Dermis blood vessel endothelial cell (primary cell): ENCODE results near the gene TUT7. TPM values are rescaled to one million over a fixed set of nuclear protein-coding genes. Genes with fewer than 3 reads are reported as not detected.
"Not testable (repeated sequence)": the region's sequence is repeated elsewhere in the genome, so short reads cannot be mapped to it uniquely, and the experiment has no call there.

ENCODE experiments used
- DNase-seq: peaks from one replicate; pipeline ENCODE4 v3.0.0; 2010
- total RNA-seq: library from RNA; depleted of rRNA; stranded (reverse); fragments of >200 nt; gene quantifications from 2 replicates; pipeline ENCODE4 v1.2.3, GENCODE V29; 2014

TUT7 gene, protein sequence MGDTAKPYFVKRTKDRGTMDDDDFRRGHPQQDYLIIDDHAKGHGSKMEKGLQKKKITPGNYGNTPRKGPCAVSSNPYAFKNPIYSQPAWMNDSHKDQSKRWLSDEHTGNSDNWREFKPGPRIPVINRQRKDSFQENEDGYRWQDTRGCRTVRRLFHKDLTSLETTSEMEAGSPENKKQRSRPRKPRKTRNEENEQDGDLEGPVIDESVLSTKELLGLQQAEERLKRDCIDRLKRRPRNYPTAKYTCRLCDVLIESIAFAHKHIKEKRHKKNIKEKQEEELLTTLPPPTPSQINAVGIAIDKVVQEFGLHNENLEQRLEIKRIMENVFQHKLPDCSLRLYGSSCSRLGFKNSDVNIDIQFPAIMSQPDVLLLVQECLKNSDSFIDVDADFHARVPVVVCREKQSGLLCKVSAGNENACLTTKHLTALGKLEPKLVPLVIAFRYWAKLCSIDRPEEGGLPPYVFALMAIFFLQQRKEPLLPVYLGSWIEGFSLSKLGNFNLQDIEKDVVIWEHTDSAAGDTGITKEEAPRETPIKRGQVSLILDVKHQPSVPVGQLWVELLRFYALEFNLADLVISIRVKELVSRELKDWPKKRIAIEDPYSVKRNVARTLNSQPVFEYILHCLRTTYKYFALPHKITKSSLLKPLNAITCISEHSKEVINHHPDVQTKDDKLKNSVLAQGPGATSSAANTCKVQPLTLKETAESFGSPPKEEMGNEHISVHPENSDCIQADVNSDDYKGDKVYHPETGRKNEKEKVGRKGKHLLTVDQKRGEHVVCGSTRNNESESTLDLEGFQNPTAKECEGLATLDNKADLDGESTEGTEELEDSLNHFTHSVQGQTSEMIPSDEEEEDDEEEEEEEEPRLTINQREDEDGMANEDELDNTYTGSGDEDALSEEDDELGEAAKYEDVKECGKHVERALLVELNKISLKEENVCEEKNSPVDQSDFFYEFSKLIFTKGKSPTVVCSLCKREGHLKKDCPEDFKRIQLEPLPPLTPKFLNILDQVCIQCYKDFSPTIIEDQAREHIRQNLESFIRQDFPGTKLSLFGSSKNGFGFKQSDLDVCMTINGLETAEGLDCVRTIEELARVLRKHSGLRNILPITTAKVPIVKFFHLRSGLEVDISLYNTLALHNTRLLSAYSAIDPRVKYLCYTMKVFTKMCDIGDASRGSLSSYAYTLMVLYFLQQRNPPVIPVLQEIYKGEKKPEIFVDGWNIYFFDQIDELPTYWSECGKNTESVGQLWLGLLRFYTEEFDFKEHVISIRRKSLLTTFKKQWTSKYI (N-terminal part only)
- total RNA-seq: 27.2 and 28.4 TPM in 2 replicates

DNA sequence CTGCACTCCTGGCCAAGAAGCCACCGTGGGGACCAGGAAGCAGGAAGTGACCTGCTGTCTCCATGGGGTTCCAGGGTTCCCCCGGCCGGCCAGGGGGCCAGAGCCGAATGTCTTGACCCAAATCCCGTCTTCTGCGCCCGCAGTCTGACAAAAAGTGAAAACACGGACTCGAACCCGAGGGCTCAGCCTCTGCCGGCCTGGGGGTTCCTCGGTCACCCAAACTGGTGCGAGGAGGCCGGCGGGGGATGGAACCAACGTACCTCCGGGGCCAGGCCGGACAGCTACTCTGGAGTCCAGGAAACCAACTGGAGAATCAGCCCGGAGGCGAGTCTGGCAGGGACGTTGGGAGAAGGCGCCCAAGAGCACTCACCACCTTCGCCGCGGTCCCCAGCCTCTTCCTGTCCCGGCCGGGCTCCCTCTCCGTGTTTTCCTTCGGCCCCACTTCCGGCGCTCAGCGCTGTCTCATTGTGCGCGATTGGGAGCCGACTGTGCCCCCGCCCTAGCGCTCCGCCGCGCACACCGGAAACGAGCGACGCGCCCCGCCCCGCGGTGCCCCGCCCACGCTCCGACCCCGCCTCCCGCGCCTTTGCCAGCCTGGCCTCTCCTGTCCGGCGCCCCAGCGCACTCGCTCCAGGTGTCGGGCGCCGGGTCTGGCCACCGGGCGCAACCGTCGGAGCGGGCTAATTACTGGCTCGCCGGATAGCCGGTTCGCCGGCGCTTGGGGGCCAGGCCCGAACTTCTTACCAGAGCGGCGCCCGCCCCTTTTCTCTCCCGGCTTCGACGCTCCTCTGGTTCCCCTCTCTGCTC is at the start of gene TUT7:
Gene TUT7, minus strand, starts transcription at position 400 of the 807 bp plus-strand sequence. CDS start 1,211 bp downstream, outside the sequence.
- peak; percentile 97 for DNase-seq

DNA sequence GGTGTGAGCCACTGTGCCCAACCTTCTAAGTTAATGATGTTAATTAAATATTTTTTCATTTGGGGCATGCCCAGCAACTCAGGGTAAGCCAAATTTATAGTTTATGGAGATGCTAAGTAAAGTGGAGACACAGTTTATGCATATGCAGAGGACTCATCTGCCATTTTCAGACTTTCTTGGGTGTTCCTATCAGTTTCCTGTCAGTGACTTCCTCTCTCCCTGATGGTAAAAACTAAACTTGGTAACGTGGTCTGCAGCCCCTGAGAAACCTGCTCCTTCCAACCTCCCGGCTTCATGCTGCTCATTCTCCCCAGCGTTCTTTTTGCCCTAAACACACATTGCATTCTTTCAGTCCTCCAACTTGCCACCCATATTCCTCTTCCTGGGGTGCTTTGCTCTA is 48.4 kb upstream of the TUT7 start:
- DNase-seq: no peak

DNA sequence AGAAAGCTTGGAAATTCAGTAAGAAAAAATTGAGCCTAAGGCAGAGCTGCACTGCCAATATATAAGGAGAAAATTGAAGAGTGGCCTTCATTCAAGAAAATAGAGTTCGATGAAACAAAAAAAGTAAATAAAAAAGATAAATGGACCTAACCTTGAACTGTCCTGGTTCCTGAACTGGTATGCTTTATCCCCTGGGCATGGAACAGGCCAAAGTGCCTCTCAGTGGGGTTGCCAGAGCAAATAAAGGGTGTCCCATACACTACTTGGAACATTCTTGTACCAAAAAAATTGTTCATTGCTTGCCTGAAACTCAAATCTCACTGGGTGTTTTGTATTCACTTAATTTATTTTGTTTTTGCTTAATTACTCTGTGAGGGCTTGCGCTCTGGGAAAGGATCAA is 42.2 kb upstream of the TUT7 start:
- DNase-seq: no peak

DNA sequence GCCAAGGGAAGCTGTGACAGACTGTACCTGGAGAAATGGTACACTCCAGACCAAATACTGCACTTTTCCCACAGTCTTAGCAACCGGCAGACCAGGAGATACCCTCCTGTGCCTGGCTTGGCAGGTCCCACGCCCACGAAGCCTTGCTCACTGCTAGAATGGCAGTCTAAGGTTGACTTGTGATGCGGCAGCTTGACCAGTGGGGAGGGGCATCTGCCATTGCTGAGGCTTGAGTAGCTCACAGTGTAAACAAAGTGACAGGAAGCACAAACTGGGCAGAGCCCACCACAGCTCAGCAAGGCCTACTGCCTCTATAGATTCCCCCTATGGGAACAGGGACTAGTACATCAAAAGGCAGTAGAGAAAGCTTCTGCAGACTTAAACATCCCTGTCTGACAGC is 36.0 kb upstream of the TUT7 start:
- DNase-seq: not testable (repeated sequence)

DNA sequence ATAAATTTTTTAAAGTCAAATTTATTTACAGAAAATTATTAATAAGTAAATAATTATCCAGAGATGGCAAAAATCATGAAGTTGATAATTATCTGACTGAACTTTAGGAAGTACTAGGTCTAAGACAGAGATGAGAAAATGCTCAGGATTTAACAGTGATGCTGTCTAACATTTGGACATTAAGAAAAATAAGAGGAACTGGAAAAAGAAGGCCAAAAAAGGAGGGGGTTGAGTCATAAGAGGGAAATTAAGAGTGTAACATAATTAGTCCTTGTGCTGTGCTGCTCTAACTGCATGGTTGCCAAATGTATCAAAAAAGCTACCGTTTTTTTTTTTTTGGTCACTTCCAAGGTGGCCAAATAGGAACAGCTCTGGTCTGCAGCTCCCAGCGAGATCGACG is 35.4 kb upstream of the TUT7 start:
- DNase-seq: no peak

DNA sequence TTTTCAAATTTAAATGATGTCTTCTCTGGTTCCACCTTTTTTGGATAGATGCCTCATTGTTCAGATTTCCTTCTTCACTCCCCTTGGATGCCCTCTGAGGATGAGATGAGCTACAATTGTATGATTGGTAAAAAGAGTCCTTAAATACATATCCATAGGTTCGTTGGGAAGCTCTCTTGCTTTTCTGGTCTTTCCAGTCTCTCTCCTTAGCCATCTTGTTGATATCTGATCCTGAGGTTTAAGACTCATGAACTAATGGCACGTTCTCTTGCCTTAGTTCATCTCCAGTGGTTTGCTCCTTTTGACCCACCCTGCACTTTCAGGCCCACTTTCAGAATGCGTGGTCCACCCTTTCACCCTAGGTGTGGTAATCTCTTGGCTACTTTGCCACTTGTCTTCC is 33.2 kb upstream of the TUT7 start:
- no peak for DNase-seq

DNA sequence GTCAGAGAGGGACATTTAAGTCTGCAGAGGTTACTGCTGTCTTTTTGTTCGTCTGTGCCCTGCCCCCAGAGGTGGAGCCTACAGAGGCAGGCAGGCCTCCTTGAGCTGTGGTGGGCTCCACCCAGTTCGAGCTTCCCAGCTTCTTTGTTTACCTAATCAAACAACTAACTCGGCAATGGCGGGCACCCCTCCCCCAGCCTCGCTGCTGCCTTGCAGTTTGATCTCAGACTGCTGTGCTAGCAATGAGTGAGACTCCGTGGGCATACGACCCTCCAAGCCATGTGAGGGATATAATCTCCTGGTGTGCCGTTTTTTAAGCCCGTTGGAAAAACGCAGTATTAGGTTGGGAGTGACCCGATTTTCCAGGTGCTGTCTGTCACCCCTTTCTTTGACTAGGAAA is 28.8 kb upstream of the TUT7 start:
- not testable (repeated sequence) for DNase-seq

DNA sequence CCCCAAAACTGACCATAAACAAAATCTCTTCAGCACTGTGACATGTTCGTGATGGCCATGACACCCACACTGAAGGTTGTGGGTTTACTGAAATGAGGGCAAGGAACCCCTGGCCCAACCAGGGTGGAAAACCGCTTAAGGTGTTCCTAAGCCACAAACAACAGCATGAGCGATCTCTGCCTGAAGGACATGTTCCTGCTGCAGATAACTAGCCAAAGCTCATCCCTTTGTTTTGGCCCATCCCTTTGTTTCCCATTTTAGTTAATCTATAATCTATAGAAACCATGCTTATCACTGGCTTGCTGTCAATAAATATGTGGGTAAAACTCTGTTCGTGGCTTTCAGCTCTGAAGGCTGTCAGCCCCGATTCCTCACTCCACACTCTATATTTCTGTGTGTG is 21.8 kb upstream of the TUT7 start:
- no peak for DNase-seq

DNA sequence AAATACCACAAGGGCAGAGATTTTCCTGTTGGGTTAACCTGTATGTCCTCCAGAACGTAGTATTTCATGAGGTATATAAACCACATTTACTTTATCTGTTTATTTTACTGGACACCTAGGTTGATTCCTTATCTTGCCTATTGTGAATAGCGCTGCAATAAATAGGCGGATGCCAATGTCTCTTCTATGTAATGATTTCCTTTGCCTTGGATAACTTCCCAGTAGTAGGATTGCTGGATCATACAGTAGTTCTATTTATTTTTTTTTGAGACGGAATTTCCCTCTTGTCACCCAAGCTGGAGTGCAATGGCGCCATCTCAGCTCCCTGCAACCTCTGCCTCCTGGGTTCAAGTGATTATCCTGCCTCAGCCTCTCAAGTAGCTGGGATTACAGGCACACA is 15.6 kb upstream of the TUT7 start:
- no peak for DNase-seq

DNA sequence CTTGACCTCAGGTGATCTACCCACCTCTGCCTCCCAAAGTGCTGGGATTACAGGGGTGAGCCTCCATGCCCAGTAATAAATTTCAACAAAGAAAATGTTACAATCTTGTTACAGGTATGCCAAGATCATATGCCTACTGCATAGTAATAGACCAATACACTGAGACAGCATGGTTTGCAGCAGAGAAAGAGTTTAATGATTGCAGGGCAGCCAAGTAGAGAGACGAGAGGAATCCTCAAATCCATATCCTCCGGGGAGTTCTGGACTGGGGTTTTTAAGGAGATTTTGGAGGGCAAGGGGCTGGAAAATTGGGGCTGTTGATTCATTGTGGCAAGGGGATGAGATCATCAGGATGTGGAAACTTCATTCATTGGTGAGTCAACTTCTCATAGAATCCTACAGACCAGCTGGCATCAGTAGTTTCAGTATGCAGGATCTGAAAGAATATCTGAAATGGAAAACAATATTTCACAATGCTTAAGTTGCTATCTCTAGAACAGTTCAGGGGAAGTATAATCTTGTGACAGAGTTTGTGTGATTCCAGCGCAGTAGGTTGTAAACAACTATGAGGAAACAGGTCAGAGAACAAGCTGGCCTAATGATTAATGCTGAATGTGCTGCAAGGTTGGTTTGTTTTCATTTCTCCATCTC is 14.8 kb upstream of the TUT7 start:
- peak; percentile 20 for DNase-seq

DNA sequence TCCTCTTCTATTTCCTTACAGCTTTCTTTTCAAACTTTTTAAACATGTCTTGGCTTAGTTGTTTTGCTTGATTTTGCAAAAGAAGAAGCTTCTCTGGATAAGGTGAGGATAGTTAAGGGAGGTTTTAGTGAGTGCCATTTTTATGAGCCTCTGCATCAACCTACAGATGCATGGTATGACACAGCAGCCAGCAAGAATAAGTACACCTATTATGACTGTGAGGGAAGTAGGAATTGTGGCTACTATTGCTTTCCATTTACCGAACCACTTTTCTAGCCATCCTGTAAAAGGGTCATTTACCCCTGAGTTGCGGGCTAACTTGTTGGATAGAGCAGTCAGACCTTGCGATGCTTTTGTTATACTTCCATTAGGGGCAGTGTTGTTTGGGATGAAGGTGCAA is 7.0 kb upstream of the TUT7 start:
- no peak for DNase-seq

DNA sequence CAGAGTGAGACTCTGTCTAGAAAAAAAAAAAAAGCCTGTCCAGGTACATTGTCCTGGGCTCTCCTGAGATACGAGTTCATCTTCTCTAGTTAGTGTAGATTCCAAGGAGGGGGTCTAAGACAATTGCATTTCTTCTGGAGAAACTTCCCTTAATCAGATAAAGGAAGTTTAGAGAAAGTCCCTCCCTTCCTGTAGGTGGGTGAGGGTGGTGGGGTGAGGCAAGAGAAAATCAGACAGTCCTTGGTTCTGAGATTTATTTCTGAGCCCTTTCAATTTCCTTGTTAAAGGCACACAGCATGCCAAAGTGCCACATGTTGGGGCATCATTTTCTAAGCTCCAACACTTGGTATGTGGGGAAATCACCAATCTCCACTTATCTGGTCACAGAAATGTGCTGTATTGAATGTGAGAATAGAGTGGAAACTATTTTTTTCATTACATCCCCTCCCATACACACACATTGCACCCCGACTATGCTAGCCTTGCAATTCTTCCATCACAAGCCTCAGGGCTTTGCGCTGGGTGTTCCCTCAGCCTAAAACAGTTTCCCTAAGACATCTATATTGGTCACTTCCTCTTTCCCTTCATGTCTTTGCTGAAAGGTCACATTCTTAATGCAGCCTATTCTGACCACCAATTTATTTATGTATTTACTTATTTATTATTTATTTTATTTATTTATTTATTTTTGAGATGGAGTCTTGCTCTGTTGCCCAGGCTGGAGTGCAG is 5.1 kb upstream of the TUT7 start:
- DNase-seq: no peak

DNA sequence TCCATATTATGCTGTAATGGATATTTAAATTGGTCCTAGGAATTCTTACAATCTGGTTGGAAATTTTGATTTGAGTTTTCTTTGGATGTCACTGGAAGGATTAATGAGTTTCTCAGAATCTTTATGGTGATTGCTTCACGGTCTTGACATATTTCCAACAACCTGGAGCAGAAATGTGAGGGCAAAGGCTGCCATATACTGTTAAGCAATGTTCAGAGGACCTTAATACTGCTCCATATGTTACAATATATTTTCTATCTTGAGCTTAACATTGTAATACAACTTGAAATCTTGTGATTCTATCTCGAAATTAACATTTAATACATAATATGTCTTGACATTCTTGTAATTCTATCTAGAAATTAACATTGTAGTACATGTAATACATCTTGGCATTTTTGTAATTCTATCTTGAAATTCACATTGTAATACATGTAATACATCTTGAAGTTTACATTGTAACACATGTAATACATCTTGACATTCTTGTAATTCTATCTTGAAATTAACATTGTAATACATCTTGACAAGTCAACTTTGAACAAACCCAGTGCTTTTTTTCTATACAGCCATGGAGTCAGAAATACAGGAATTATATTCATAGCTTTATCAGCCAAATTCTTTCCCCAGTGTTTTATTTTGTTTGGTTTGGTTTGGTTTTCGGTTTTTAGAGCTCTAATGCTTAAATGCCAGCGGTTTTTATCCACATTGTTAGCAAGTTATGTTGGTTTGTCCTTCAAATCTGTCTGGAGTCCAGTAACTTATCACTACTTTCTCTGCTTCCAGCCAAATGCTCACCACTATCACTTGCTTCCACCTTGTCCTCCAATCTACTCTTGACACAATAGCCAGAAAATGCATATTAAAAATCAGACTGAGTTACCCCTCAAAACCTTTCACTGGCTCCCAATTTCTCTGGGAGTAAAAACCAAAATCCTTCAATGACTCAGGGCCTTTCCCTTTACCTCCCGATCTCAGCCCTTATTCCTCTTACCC is 3.0 kb upstream of the TUT7 start:
- DNase-seq: no peak

DNA sequence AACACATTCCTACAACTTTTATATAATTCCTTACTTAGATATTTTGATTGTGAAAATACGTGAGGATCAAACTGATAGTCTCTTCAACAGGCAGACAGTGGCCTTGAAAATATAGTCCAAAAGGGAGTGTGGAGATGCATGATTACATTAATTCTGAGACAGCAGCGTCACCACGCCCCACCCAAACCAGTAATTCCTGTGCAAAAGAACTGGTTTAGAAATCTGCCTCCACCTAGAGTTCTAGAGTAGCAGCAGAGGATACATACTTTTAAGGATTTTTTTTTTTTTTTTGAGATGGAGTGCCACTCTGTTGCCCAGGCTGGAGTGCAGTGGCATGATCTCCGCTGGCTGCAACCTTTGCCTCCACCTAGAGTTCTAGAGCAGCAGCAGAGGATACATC is 1.6 kb upstream of the TUT7 start:
- no peak for DNase-seq

DNA sequence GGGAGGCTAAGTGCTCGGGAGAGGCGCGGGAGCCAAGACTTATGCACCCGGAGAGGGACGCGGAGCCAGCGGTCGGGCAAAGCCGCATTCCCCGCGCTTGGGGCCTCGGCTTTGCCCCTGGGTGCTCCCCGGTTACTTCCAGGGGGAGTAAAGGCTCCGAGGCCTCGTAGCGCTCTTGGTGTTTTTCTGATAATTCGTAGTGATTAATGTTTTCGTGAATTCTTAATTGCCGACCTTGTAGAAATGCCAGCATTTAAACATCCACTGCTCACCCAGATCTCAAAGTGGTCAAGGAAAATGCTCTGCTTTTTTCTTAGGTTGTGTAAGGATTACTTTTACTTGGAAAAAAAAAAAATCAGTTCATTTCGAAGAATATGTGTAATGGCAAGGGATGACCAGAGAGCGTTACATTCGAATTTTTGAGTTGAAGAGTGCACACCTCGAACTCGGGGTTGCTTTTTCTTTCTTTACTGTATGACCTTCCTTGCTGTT is 654 bp upstream of the TUT7 start:
- DNase-seq: peak; percentile 25

DNA sequence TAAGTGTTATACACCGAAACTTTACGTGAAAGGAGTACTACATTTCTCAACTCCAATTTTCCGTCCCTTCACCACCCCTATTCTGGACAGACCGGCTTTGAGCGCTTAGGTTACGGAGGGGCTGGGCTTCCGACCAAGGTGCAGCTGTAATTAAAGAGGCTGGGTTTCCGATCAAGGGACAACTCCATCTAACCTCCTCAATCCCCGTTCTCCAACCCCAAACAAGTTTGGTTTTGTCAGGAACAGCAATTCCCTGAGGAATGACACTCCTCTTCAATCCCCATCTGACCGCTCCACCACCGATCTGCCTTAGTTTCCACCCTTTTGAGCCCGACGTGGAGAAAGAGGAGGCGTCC is 577 bp downstream of the TUT7 start:
- DNase-seq: peak; percentile 47

DNA sequence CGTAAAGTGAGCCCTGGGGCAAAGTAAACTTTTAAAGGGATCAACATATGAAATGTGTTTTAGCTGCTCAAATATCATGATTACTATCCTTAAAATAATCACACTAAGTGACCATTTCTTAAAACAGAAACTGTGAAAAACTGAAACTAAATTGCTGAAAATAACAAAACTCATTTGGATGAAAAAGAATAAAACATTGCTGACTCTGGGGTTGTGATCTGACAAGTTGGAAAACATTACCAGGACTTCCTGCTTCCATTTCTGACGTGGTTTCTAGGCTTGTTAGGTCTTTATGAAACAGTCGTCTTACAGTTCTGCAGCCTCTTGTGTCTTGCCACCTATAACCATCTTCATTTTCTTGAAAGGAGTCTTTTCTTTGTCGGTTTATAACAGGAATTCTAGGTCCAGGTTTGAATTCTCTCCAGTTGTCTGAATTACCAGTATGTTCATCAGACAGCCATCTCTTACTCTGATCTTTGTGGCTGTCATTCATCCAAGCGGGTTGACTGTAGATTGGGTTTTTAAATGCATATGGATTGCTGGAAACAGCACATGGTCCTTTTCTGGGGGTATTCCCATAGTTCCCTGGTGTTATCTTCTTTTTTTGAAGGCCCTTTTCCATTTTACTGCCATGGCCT is 1.7 kb downstream of the TUT7 start:
- DNase-seq: peak; percentile 67

DNA sequence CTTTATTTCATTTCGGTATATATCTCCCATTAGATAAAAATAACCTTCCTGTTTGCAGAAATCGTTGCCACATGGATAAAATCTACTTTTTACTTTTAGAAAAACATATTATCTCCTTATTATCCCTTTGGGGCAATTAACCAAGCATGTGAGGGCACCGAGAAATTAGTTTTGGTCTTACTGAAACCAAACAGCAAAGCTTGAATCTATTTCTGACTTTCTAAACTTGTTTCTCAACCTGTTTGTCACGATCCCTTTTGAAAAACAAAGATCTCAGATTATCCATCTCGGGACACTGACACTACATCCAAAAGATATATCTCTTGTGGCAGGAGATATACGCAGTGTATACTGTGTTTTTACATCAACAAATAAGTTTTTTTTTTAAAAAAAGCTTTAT is 2.3 kb downstream of the TUT7 start:
- no peak for DNase-seq
